GM19468 (cell line): ENCODE results near the gene LILRA5.
"Not testable (repeated sequence)": the region's sequence is repeated elsewhere in the genome, so short reads cannot be mapped to it uniquely, and the experiment has no call there.

Source experiments
- ATAC-seq: cut with Tn5 transposase; IDR thresholded peaks from one replicate; pipeline ENCODE4 v1.9.1; 2021; ENCODE audit warnings: mild to moderate bottlenecking, moderate library complexity, moderate number of reproducible peaks; ENCODE audit not compliant: unreplicated experiment; ENCODE audit errors: extremely low read depth

Gene LILRA5

DNA sequence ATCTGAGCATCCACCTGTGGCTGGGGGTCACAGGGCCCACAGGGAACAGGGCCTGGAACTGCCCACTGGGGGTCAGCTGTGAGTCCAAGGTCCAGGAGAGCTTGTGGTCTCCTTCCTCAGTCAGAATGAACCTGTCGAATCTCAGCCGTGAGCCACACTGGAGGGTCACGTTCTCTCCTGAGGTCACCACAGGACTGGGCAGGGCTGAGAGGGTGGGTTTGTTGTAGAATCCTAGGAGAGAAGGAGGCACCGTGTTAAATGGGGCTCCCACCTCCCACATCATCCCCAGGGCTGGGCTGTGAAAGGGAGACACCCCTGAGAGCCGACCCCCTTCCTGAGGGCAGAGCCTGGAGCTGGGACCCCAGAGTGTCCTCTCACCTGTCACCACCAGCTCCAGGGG is 1.5 kb downstream of the LILRA5 start:
- no peak for ATAC-seq

DNA sequence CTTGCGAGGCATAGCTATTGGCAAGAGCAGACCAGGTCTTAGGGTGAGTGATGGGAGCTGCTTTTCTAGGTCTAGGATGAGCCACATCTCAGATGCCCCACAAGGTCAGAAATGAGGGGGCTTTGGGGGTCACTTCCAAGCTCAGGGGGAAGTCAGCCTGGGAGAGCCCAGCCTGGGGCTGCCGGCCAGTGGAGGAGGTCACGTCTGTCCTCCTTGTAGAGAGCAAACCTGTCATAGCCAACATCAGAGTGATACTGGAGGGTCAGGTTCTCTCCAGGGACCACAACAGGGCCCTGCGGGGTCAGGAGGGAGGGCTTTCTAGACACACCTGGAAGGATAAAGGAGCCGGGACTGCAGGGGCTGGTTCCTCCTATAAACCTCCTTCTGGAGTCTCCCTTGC is 2.4 kb downstream of the LILRA5 start:
- no peak for ATAC-seq

DNA sequence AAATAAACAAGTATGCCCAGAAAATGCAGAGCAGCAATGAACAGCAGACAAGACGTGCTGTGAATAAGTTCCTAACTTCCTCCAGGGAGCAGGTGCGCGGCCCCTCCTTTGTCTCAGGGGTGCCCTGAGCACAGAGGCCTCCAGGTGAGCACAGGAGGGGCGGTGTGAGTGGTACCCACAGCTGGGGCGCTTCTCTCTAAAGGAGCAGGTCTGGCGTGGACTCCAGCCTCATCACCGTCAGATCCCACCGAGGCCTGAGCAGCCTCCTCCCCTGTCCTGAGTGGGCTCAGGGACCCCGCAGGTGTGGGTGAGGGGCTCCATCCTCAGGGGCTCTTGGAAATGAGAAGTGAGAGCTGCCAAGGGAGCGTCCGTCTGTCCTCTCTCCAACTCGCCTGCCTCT is 3.2 kb downstream of the LILRA5 start:
- no peak for ATAC-seq

DNA sequence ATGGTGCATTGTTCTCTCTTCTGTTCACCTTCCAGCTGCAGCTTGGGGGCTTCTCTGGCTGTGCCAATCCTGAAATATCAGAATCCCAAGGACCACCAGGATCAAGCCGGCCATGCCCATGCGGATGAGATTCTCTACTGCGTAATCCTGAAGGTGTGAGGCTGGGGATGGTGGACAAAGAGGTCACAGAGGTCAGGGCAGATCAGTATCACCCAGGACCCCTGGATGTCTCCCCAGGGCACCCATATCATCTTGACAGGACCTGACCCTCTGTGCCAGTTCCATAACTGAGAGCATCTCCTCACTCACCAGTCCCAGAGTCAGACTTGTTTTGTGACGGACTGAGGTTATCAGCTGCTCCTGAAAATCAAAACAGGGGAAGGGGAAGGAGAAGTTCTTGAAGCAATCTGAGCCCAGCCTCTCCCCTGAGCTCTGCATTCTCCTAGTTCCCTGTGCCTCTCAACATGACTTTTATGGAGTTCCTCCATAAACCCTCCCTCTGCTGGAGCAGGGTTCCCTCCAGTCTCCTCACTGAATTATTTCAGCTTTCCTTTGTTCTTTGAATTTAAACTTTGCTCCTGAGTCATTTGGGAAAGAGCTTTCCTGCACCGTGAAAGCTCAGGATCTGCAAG is 5.5 kb downstream of the LILRA5 start:
- no peak for ATAC-seq

DNA sequence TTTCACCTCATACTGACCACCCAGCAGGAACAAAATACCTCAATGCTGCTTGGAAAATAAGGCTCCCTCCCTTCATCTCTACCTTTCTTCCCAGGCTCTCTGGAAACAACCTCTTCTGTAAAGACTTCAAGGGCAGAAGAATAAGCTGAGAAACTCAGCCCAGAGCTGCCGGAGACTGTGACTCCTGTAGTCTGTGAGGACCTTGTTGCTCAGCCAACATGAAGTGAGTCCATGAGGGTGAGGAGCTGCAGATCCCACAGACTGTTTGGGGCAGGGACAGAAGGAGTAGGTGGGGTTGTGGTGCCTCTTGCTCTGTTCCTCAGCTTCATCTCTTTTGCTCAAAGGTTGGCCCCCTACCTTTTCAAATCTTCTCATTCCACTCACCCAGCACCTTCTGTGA is 7.8 kb downstream of the LILRA5 start:
- no peak for ATAC-seq

DNA sequence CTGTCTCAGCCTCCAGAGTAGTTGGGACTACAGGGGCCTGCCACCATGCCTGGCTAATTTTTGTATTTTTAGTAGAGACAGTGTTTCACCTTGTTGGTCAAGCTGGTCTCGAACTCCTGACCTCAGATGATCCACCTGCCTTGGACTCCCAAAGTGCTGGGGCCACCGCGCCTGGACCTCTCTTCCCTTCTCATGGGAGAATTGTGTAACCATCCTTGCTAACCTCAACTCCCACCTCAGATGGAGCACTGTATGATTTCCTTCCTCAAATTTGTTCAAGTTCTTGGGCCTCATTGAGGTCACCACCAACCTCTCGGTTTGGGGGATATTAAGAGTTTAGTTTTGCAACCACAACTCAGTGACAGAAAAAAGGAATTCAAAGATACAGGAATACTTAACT is 10.7 kb downstream of the LILRA5 start:
- ATAC-seq: no peak

DNA sequence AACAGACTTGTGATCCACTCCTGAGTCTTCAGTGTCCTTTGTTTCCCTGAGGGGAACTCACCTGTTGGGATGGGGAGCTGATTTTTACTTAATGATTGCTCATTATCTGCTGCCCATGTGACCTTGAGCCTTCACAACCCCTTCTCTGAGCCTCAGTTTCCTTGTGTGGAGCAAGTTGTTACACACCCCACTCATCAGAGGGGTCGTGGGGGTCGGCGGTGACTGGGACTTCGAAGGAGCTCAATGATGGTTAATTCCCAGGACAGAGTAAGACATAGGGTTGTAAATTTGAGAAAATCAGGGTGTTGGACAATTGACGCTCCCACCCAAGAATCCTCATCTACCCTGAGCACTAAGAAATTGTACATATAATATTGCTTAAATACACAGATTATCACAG is 13.5 kb downstream of the LILRA5 start:
- no peak for ATAC-seq

DNA sequence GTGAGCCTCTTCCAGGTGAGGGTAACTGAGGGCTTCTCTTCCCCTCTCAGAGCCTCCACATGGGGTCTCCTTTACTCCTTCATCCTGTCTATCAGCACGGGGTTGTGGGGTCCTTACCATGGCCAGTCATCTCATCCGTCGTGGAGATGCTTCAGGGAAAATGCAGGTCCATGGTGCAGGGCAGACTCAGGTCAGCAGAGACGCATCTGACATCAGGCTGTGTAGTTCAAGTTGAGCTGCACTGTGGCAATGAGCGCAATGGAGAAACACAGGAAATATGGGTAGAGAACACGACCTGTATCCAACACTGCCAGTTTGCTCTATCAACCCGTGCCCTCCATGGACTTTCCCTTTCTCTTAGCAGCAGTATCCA is 13.9 kb downstream of the LILRA5 start:
- no peak for ATAC-seq

DNA sequence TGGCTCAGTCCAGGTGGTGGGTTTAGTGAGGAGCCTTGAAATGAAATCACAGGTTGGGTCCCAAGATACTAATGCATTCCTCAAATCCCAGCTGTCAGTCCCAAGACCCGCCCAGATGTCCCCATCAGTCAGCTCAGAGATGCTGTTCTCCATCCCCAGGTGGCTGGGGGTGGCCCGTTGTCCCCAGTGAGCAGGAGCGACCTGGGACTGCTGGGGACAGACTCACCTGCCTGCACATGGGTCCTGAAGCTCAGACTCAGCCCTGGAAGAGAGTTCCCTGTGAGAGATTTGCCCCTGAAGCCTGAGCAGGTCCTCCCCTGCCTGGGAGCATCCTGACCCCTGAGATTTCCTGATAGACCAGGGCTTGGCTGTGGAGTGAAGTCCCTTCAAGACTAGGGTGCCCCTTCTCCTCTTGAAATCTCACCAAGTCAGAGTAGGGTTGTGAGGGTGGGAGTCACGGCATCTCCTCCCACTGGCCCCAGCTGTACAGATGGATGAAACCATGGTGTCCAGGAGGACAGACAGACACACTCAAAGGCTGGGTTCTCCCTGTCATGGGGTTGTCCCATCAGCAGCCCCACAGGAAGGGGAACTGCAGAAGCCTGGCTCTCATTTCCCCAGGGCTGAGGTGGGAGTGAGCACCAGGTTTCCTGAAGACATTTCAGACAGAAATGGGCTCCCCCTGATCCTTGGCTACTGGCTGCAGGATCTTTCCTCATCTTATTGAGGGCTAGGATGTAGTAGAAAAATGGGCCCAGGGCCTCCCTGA is 14.4 kb downstream of the LILRA5 start:
- no peak for ATAC-seq

DNA sequence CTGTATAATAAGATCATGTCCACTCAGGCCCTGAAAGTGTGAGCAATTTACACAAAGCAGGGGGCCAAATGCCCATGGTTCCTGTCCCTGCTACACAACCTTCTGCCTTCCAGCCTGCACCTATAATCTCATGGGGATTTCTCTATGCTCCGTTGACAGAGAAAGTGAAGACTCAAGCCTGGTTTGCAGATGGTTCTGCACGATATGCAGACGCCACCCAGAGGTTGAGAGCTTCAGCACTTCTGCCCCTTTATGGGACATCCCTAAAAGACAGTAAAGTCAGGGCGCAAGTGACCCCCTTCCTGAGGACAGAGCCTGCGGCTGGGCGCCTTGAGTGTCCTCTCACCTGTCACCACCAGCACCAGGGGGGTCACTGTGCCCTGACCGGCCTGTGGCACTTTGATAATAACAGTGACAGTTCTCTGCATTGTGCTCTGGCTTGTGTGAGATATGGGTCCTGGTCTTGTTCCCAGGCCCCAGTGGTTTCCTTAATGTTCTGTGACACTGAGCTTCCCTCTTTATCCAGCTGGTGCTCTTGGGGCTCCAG is 15.1 kb downstream of the LILRA5 start:
- no peak for ATAC-seq

DNA sequence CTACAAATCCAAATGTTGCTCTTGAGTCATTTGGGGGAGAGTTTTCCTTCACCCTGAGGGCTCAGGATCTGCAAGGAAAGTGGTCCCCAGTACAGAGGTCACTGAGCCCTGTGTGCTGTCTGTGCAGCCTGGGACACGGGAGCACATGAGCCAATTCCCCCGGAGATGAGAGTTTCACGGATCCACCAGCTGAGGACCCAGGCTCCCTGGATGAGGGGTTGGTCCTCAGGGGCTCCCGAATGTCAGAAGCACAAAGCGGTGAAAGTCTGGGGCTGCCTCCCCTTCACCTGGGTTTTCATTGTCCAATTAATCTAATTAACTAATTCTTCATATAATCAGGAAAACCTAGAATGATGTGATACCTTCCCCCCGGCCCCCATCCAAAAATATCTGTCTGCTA is 18.4 kb downstream of the LILRA5 start:
- no peak for ATAC-seq

DNA sequence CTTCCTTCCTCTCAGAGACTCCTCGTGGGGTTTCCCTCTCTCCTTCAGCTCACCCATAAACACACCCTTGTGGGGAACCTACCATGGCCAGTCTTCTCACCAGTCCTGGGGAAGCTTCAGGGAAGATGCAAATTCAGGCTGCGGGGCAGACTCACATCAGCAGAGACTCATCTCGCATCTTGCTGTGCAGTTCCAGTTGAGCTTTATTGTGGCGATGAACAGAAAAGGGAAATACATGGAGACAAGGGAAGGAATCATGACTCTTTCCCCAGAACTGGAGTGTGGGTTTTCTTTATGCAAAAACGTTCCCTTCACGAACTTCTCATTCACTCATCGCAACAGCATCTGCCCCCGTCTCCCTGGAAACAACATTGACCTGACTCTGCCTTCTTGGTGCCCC is 23.8 kb downstream of the LILRA5 start:
- not testable (repeated sequence) for ATAC-seq

DNA sequence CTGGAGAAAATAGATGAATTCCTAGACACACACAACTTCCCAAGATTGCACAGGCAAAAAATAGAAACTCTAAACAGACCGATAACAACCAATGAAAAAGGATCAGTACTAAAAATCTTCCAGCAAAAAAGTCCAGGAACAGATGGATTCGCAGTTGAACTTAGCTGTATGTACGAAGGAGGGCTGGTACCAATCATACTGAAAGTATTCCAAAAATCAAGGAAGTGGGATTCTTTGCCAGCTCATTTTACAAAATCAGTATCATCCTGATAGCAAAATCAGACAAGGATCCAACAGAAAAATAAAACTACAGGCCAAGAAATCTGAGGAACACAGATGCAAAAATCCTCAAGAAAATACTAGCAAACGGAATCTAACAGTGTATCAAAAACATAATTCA is 25.5 kb downstream of the LILRA5 start:
- no peak for ATAC-seq

DNA sequence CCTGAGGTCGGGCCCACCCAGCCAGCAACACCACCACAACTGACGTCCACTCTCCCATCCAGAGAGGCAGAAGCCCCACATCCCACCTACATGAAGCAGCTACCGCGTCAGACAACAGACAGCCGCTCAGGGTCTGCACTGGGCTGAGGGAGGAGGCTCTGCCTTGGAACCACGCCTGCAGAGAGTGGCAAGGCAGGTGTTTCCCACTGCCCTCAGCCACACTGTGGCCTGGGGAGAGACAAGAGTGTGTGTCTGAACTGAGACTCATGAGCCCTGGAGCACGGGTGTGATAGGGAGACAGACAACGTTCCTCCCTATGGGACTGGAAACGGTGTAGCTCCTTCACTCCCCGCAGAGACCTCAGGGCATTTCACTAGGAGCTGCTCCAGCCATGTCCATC is 26.7 kb downstream of the LILRA5 start:
- not testable (repeated sequence) for ATAC-seq

DNA sequence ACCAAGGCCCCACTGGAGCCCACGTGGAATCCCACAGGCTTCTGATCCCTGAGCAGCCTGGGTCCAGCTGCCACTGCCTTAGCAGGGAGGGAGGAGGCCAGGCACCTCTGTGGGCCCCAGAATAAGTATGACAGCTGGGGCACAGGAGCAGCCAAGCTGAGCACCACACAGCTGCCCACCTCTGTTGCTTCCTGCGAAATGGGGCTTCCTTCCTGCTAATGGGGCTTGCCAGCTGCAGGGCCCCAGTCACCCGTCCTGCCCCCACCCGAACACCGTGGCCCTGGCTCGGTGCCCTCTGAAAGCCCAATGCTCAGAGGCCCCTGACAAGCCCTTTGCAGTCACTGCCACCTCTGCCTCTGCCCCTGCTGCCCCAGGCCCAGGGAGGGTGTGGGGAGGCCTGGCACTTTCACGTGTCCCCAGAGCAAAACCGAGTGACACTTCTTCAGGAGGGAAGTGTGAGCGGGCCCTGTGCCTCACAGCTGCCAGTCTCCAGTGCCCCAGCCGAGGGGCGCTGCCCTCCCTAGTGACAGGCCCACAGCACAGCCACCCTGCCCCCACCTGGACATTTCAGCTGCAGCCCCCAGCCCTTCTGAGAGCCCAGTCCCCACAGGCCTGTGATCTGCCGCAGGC is 27.4 kb downstream of the LILRA5 start:
- not testable (repeated sequence) for ATAC-seq

DNA sequence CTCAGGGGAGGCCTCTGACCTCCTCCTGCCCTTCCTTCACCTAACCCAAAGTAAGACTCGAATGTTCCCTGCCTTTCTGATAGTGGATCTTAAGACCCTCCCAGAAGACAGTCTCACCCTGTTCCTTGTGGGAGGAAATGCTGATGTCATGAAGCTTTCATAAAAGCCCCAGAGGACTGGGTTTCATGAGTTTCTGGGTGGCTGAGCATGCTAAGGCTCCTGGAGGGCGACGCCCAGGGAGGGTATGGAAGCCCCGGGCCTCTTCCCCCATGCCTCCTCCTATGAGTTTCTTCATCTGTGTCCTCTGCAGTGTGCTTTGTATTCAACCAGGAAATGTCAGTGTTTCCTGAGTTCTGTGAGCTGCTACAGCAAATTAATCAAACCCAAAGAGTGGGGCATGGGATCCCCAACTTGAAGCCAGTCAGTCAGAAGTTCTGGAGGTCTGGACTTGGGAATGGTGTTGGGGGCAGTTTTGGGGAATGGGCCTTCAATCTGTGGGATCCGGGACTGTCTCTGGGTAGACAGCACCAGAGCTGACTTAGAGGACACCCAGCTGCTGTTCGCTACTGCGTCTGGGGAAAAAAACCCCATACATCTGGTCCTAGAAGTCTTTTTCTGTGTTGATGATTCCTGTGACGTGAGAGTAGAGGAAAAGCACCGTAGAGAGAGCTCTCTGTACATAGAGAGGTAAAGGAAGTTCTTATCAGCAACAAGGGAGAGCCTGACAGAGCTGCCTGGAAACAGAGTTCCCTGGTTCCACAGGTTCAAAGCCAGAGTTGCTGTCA is 30.1 kb downstream of the LILRA5 start:
- ATAC-seq: no peak

DNA sequence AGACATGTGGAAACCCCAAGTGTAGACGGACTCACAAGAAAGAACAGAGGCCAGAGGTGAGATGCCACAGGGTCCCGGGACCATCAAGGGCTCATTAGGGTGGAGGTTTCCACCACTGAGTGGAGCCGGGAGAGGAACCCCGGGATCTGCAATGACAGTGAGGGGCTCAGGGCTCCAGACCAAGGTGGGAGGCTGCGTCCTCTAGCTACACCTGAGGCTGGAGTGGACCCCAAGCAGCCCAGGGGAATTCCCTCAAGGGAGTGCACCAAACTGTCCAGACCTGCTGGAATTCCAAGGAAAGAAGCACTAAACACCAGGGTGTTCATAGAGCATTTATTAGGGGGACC is 31.3 kb downstream of the LILRA5 start:
- ATAC-seq: not testable (repeated sequence)

DNA sequence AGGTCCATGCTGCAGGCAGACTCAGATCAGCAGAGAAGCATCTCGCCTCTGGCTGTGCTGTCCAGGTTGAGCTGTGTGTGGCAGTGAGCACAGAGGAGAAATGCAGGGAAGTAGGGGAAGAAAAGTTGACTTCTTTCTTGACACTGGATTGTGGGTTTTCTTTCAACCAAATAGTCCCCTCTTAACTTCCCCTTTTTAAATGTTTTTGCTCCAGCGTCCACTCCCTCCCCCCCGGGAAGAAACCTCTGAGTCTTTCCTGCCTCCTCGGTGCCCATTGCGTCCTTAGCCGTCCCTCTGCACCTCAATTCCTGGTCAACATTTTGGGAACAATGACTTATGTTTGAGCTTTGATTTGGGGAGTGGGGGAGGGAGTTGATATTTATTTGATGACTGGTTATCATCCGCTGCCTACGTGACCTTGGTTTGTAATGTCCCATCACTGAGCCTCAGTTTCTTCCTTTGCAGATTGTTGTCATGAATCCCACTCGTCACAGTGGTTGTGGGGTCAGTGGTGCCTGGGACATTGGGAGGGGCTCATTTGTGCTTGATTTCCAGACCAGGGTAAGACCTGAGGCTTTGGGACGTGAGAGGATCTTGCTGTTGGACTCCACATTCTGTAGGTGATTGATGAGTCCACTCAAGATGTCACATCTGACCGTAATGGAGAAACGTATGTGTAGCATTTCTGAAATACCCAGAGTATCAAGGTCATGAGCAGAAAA is 31.8 kb downstream of the LILRA5 start, which contains the start of gene LILRB2:
Gene LILRB2 (minus strand): TSS at position 104 of the 722 bp plus-strand sequence. CDS start 614 bp downstream, outside the sequence.
- ATAC-seq: no peak

DNA sequence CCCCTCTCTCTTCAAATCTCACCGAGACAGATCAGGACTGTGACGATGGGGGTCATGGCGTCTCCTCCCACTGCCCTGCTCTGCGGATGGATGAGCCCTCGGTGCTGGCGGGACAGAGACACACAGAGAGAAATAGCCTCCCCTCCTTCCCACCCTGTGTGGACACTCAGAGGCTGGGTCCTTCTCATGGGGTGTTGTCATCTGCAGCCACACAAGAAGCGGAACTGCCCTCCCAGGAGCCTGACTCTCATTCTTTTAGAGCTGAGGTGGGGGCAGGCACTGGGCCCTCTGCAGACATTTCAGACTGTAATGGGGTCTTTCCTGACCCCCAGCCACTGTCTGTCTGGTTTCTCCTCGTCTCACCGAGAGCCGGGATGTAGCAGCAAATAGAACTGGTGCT is 32.5 kb downstream of the LILRA5 start:
- not testable (repeated sequence) for ATAC-seq

DNA sequence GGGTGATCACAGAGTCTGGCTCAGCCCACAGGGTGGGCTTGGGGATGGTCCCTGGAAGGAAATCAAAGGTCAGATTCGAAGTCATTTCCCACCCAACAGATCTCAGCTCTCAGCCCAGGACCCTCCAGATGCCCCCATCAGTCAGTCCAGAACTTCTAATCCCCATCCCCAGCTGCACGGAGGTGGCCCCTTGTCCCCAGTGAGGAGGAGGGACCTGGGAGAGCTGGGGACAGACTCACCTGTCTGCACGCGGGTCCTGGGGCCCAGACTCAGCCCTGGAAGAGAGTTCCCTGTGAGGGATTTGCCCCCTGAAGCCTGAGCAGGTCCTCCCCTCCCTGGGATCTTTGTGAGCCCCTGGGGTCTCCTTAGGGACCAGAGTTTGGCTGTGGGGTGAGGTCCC is 32.9 kb downstream of the LILRA5 start:
- not testable (repeated sequence) for ATAC-seq
